ENCODE results near the gene SCT. TPM values are rescaled to one million over a fixed set of nuclear protein-coding genes. Genes with fewer than 3 reads are reported as not detected.

SCT gene
- total and polyA plus RNA-seq, 8 donors: 0.58 to 0.69 TPM; not detected in 6

DNA sequence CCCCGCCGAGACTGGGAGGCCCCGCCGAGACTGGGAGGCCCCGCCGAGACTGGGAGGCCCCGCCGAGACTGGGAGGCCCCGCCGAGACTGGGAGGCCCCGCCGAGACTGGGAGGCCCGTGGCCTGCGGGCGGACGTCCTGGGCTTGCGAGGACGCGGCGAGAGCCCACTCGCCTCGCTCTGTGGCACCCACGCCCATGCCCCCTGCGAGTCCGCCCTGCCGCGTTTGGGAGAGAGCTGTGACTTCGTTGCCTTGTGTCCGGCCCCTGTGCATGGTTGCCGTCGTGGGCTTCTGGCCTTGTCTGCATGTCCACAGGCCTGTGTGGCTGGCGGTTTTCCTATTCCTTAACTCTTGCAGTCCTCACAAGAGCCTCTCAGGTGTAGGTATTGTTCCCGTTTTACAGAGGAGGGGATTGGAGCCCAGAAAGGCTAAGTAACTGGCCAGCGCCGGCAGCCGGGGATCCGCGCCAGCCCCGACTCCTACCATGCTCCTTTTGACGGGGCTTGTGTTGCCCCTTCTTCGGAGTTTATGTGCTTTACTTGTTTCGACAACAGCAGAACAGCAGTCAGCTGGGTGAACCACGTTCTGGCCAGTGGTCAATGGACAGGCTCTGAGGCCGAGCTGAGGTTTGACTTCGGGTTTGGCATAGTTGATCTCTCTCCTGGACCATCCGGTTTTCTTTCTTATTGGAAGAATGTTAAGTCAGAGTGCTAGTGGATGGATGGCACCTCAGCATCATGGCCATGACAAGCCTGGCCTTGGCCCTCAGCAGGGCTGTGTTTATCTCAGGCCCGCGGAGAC lies 50.0 kb downstream of the SCT start:
- peak overlapping the region in 3 of 4 donors; percentile 25 to 99 (median 47) for H3K27ac ChIP-seq
- ATAC-seq (no peak), FAIRE-seq (no peak), DNase-seq (peak in 4 of 6 donors; percentile 48 to 82 (median 62))
- no peaks in the 10 kb centered on the region for H3K36me3 ChIP-seq
- H3K27me3 ChIP-seq: no peaks in the 10 kb centered on the region
- intact Hi-C loops (cut with DNase I): no loop called here
- WGBS, 2 donors: 1% methylated on average over 38 to 46 of the region's 48 CpGs
- peak overlapping the region; percentile 64 to 81 (median 78) for H3K4me3 ChIP-seq
- H3K4me1 ChIP-seq: peaks cover 22 to 33% (median 28%) of the 10 kb centered on the region in 3 donors
- no peaks in the 10 kb centered on the region for H3K9me3 ChIP-seq
- TF ChIP-seq, protein P1, sequence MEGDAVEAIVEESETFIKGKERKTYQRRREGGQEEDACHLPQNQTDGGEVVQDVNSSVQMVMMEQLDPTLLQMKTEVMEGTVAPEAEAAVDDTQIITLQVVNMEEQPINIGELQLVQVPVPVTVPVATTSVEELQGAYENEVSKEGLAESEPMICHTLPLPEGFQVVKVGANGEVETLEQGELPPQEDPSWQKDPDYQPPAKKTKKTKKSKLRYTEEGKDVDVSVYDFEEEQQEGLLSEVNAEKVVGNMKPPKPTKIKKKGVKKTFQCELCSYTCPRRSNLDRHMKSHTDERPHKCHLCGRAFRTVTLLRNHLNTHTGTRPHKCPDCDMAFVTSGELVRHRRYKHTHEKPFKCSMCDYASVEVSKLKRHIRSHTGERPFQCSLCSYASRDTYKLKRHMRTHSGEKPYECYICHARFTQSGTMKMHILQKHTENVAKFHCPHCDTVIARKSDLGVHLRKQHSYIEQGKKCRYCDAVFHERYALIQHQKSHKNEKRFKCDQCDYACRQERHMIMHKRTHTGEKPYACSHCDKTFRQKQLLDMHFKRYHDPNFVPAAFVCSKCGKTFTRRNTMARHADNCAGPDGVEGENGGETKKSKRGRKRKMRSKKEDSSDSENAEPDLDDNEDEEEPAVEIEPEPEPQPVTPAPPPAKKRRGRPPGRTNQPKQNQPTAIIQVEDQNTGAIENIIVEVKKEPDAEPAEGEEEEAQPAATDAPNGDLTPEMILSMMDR (IDR thresholded peaks at IDR 0.05): no peak

Other genes with a start within 250 kb of the SCT start
- gene PKP3, start 233.0 kb downstream of the SCT start, total RNA-seq: 10 to 100 TPM; 23.4 to 36.1 (median 26.2) TPM
- 10 to 100 TPM; 33.8 to 50.5 TPM for gene PKP3, start 233.0 kb downstream of the SCT start, polyA plus RNA-seq
- gene SIGIRR, start 212.2 kb downstream of the SCT start, total RNA-seq: 10 to 100 TPM; 39.2 to 62.1 (median 46.9) TPM
- gene SIGIRR, start 212.2 kb downstream of the SCT start, polyA plus RNA-seq: 100 to 1,000 TPM; 138 to 158 TPM
- 10 to 100 TPM in 4 of 6 donors, 1 to 10 TPM in 2; 6.2 to 32.1 (median 12.5) TPM for gene ANO9, start 185.2 kb downstream of the SCT start, total RNA-seq
- 10 to 100 TPM; 46.2 to 68.7 TPM for gene ANO9, start 185.2 kb downstream of the SCT start, polyA plus RNA-seq
- gene PTDSS2, start 176.9 kb downstream of the SCT start, total RNA-seq: 10 to 100 TPM; 11.3 to 17.4 (median 15.2) TPM
- gene PTDSS2, start 176.9 kb downstream of the SCT start, polyA plus RNA-seq: 10 to 100 TPM; 24.7 to 44.7 TPM
- gene RNH1, start 119.9 kb downstream of the SCT start, total RNA-seq: 10 to 100 TPM; 38.9 to 65.1 (median 59.1) TPM
- 10 to 100 TPM; 66.8 to 87.7 TPM for gene RNH1, start 119.9 kb downstream of the SCT start, polyA plus RNA-seq
- gene HRAS, start 91.6 kb downstream of the SCT start, total RNA-seq: 10 to 100 TPM; 10.4 to 22.6 (median 19.2) TPM
- gene HRAS, start 91.6 kb downstream of the SCT start, polyA plus RNA-seq: 100 to 1,000 TPM; 103 to 130 TPM
- gene LRRC56, start 89.7 kb downstream of the SCT start, total RNA-seq: 1 to 10 TPM in 5 of 6 donors, under 1 TPM in 1; 0.98 to 2.0 (median 1.6) TPM
- gene LRRC56, start 89.7 kb downstream of the SCT start, polyA plus RNA-seq: 1 to 10 TPM; 5.4 to 7.3 TPM
- 1 to 10 TPM; 2.7 to 6.9 (median 5.6) TPM for gene LMNTD2, start 66.4 kb downstream of the SCT start, total RNA-seq
- 10 to 100 TPM; 10.4 to 24.2 TPM for gene LMNTD2, start 66.4 kb downstream of the SCT start, polyA plus RNA-seq
- 10 to 100 TPM; 17.6 to 35.7 (median 27.9) TPM for gene RASSF7, start 66.2 kb downstream of the SCT start, total RNA-seq
- 100 to 1,000 TPM; 171 to 253 TPM for gene RASSF7, start 66.2 kb downstream of the SCT start, polyA plus RNA-seq
- 10 to 100 TPM; 11.2 to 17.2 (median 13.1) TPM for gene PHRF1, start 50.7 kb downstream of the SCT start, total RNA-seq
- gene PHRF1, start 50.7 kb downstream of the SCT start, polyA plus RNA-seq: 10 to 100 TPM; 15.6 to 39.3 TPM
- gene IRF7, start 11.2 kb downstream of the SCT start, total RNA-seq: 10 to 100 TPM in 2 of 6 donors, 1 to 10 TPM in 4; 4.0 to 30.0 (median 9.1) TPM
- 10 to 100 TPM; 33.4 to 36.6 TPM for gene IRF7, start 11.2 kb downstream of the SCT start, polyA plus RNA-seq
- gene CDHR5, start 2.2 kb downstream of the SCT start, total RNA-seq: 1 to 10 TPM in 5 of 6 donors, under 1 TPM in 1; 0.61 to 2.7 (median 1.5) TPM
- 1 to 10 TPM; 1.3 to 4.4 TPM for gene CDHR5, start 2.2 kb downstream of the SCT start, polyA plus RNA-seq
- gene DRD4, start 10.1 kb upstream of the SCT start, total RNA-seq: 1 to 10 TPM in 1 of 6 donors, under 1 TPM in 5; 0.28 to 1.4 (median 0.66) TPM
- 1 to 10 TPM; 2.4 TPM for gene DRD4, start 10.1 kb upstream of the SCT start, polyA plus RNA-seq
- gene DEAF1, start 68.0 kb upstream of the SCT start, total RNA-seq: 10 to 100 TPM; 15.9 to 26.9 (median 18.5) TPM
- gene DEAF1, start 68.0 kb upstream of the SCT start, polyA plus RNA-seq: 10 to 100 TPM; 28.4 to 33.8 TPM
- 10 to 100 TPM in 4 of 6 donors, 1 to 10 TPM in 2; 8.5 to 16.4 (median 14.2) TPM for gene TMEM80, start 68.6 kb upstream of the SCT start, total RNA-seq
- 10 to 100 TPM; 18.6 to 24.7 TPM for gene TMEM80, start 68.6 kb upstream of the SCT start, polyA plus RNA-seq
- 100 to 1,000 TPM in 2 of 6 donors, 10 to 100 TPM in 4; 58.1 to 113 (median 71.1) TPM for gene EPS8L2, start 79.0 kb upstream of the SCT start, total RNA-seq
- gene EPS8L2, start 79.0 kb upstream of the SCT start, polyA plus RNA-seq: 100 to 1,000 TPM; 249 to 286 TPM
- gene TALDO1, start 120.3 kb upstream of the SCT start, total RNA-seq: 10 to 100 TPM; 52.5 to 83.9 (median 78.2) TPM
- gene TALDO1, start 120.3 kb upstream of the SCT start, polyA plus RNA-seq: 10 to 100 TPM; 50.3 to 70.0 TPM
- gene GATD1, start 150.3 kb upstream of the SCT start, total RNA-seq: 10 to 100 TPM; 13.6 to 28.9 (median 18.1) TPM
- gene GATD1, start 150.3 kb upstream of the SCT start, polyA plus RNA-seq: 10 to 100 TPM; 27.9 to 43.2 TPM
- gene CEND1, start 162.9 kb upstream of the SCT start, total RNA-seq: under 1 TPM in 1 of 6 donors, not detected in 5; 0.12 TPM
- gene CEND1, start 162.9 kb upstream of the SCT start, polyA plus RNA-seq: under 1 TPM; 0.27 to 0.42 TPM
- 10 to 100 TPM; 32.2 to 84.0 (median 41.8) TPM for gene SLC25A22, start 171.1 kb upstream of the SCT start, total RNA-seq
- gene SLC25A22, start 171.1 kb upstream of the SCT start, polyA plus RNA-seq: 10 to 100 TPM; 40.4 to 45.5 TPM
- gene PIDD1, start 178.1 kb upstream of the SCT start, total RNA-seq: 10 to 100 TPM in 1 of 6 donors, 1 to 10 TPM in 5; 6.3 to 12.9 (median 8.7) TPM
- 10 to 100 TPM; 53.1 to 70.9 TPM for gene PIDD1, start 178.1 kb upstream of the SCT start, polyA plus RNA-seq
- gene RPLP2, start 182.8 kb upstream of the SCT start, total RNA-seq: 1,000 to 10,000 TPM in 5 of 6 donors, 100 to 1,000 TPM in 1; 944 to 1,591 (median 1,137) TPM
- gene RPLP2, start 182.8 kb upstream of the SCT start, polyA plus RNA-seq: 1,000 to 10,000 TPM in 1 of 2 donors, 100 to 1,000 TPM in 1; 761 to 1,687 TPM
- gene PNPLA2, start 191.7 kb upstream of the SCT start, total RNA-seq: 100 to 1,000 TPM in 1 of 6 donors, 10 to 100 TPM in 5; 59.1 to 109 (median 82.1) TPM
- 100 to 1,000 TPM; 233 to 234 TPM for gene PNPLA2, start 191.7 kb upstream of the SCT start, polyA plus RNA-seq
- gene CRACR2B, start 200.7 kb upstream of the SCT start, total RNA-seq: 100 to 1,000 TPM in 4 of 6 donors, 10 to 100 TPM in 2; 60.6 to 140 (median 108) TPM
- 100 to 1,000 TPM; 263 to 378 TPM for gene CRACR2B, start 200.7 kb upstream of the SCT start, polyA plus RNA-seq
- gene CD151, start 205.8 kb upstream of the SCT start, total RNA-seq: 100 to 1,000 TPM; 163 to 278 (median 233) TPM
- gene CD151, start 205.8 kb upstream of the SCT start, polyA plus RNA-seq: 100 to 1,000 TPM; 256 to 351 TPM
- 10 to 100 TPM; 62.9 to 98.8 (median 68.9) TPM for gene POLR2L, start 215.3 kb upstream of the SCT start, total RNA-seq
- 100 to 1,000 TPM in 1 of 2 donors, 10 to 100 TPM in 1; 64.7 to 110 TPM for gene POLR2L, start 215.3 kb upstream of the SCT start, polyA plus RNA-seq
- 10 to 100 TPM; 15.3 to 25.0 (median 18.8) TPM for gene TSPAN4, start 215.7 kb upstream of the SCT start, total RNA-seq
- gene TSPAN4, start 215.7 kb upstream of the SCT start, polyA plus RNA-seq: 10 to 100 TPM; 44.0 to 67.2 TPM

Data from pancreas (tissue), 10 donors.